ENCODE measurements around the gene PDLIM1. TPM values are rescaled to one million over a fixed set of nuclear protein-coding genes. Genes with fewer than 3 reads are reported as not detected.

PDLIM1 gene
- total and polyA plus RNA-seq, 9 of the 15 experiments (the other 6 are each of a cell fraction or from before 2014, with no cell fraction given): 19.8 to 164 (median 39.1) TPM

GRCh38 chr10:95263864-95264226 is 27.0 kb downstream of the PDLIM1 start:
- no peaks in the 10 kb centered on the region for H3K9me3 ChIP-seq (replicated peaks; ENCODE audit: control insufficient read depth, insufficient read depth, low read depth, low read length)
- in situ Hi-C loops (cut with MboI): no loop called here
- no peak overlapping the region for H3K4me3 ChIP-seq
- BruUV-seq (replicated peaks): no TSS peak
- POLR2A ChIA-PET: interaction anchor here (1.1 kb wide), 1 partner anchor 27 kb away, joined by 3 read pairs; the partner anchor contains the start of gene PDLIM1
- no peak overlapping the region for H3K9ac ChIP-seq (ENCODE audit: insufficient read depth in 1 of 2, low read depth in 2 of 2, low read length in 2 of 2)
- DNase-seq (ENCODE audit: extremely low read depth in 1 of 4, low spot score in 3 of 4) (no peak), FAIRE-seq (no peak), ATAC-seq (no peak)
- no peak overlapping the region; the same call in 2 of the 3 replicates for H3K27ac ChIP-seq (ENCODE audit: extremely low read depth, low read depth, low read length)
- 94% methylated on average over 2 of the region's 7 CpGs for WGBS (ENCODE audit: insufficient coverage, low coverage, missing lambda C conversion rate)
- peaks cover 5 to 23% of the 10 kb centered on the region in 2 experiments; a peak in 4 of 5 replicates for H3K4me1 ChIP-seq (replicated peaks in 1 of 2; ENCODE audit: control insufficient read depth in 2 of 2, insufficient read depth in 2 of 2, low read length in 2 of 2)
- H3K4me2 ChIP-seq (ENCODE audit: insufficient read depth, low read length): no peak overlapping the region
- H3K9me1 ChIP-seq (ENCODE audit: control insufficient read depth, insufficient read depth, low read length): no peaks in the 10 kb centered on the region
- 0 out of 3 replicates have a peak, but pooled peaks cover 7% of the 10 kb centered on the region for H3K79me2 ChIP-seq (ENCODE audit: control insufficient read depth, insufficient read depth, low read length)
- intact Hi-C loops (cut with micrococcal nuclease): no loop called here
- TF ChIP-seq, protein P1, sequence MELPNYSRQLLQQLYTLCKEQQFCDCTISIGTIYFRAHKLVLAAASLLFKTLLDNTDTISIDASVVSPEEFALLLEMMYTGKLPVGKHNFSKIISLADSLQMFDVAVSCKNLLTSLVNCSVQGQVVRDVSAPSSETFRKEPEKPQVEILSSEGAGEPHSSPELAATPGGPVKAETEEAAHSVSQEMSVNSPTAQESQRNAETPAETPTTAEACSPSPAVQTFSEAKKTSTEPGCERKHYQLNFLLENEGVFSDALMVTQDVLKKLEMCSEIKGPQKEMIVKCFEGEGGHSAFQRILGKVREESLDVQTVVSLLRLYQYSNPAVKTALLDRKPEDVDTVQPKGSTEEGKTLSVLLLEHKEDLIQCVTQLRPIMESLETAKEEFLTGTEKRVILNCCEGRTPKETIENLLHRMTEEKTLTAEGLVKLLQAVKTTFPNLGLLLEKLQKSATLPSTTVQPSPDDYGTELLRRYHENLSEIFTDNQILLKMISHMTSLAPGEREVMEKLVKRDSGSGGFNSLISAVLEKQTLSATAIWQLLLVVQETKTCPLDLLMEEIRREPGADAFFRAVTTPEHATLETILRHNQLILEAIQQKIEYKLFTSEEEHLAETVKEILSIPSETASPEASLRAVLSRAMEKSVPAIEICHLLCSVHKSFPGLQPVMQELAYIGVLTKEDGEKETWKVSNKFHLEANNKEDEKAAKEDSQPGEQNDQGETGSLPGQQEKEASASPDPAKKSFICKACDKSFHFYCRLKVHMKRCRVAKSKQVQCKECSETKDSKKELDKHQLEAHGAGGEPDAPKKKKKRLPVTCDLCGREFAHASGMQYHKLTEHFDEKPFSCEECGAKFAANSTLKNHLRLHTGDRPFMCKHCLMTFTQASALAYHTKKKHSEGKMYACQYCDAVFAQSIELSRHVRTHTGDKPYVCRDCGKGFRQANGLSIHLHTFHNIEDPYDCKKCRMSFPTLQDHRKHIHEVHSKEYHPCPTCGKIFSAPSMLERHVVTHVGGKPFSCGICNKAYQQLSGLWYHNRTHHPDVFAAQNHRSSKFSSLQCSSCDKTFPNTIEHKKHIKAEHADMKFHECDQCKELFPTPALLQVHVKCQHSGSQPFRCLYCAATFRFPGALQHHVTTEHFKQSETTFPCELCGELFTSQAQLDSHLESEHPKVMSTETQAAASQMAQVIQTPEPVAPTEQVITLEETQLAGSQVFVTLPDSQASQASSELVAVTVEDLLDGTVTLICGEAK (IDR thresholded peaks at IDR 0.05): no peak
- TF ChIP-seq, protein P1 (CRISPR knock-in tag; IDR thresholded peaks at IDR 0.05): no peak
- CTCF ChIA-PET (ENCODE audit: low intra/inter-chr PET ratio): no interaction called here
- H2AFZ ChIP-seq (ENCODE audit: low read depth, low read length): no peak overlapping the region
- H3K27me3 ChIP-seq (ENCODE audit: control insufficient read depth in 2 of 2, insufficient read depth in 2 of 2, low read length in 2 of 2): no peaks in the 10 kb centered on the region
- H3K36me3 ChIP-seq (ENCODE audit: control insufficient read depth, insufficient read depth, low read length): peaks cover 79% of the 10 kb centered on the region; the same call in 2 of the 3 replicates
- no peaks in the 10 kb centered on the region for H4K20me1 ChIP-seq (replicated peaks; ENCODE audit: control insufficient read depth, insufficient read depth, low read length)

Data from K562 (cell line).